Germinal center (tissue), 1 donor: ENCODE results near the gene HTRA2.

ENCODE experiments used
- DNase-seq: peaks from one replicate; pipeline ENCODE4 v3.0.0; 2012; ENCODE audit warnings: mixed read lengths, low spot score

HTRA2 gene

GRCh38 chr2:74562126-74562775 is 32.5 kb downstream of the HTRA2 start:
- DNase-seq, result no peak

GRCh38 chr2:74564222-74564621 is 34.5 kb downstream of the HTRA2 start:
- no peak for DNase-seq

- DNase-seq, result no peak
Observed at GRCh38 chr2:74566076-74566753, 36.5 kb downstream of the HTRA2 start.

- no peak for DNase-seq
Observed at GRCh38 chr2:74566754-74567085, 37.0 kb downstream of the HTRA2 start.

GRCh38 chr2:74567881-74568280 is 38.1 kb downstream of the HTRA2 start:
- no peak for DNase-seq

- no peak for DNase-seq
Observed at GRCh38 chr2:74569686-74570085, 40.0 kb downstream of the HTRA2 start.

GRCh38 chr2:74571058-74571457 is 41.3 kb downstream of the HTRA2 start:
- peak; percentile 65 for DNase-seq

- no peak for DNase-seq
Observed at GRCh38 chr2:74572178-74572925, 42.6 kb downstream of the HTRA2 start.

GRCh38 chr2:74573747-74574562 is 44.2 kb downstream of the HTRA2 start:
- DNase-seq, result peak; percentile 63

GRCh38 chr2:74575320-74575719 is 45.6 kb downstream of the HTRA2 start:
- DNase-seq, result no peak

- no peak for DNase-seq
Observed at GRCh38 chr2:74576211-74576862, 46.6 kb downstream of the HTRA2 start.

GRCh38 chr2:74576863-74577229 is 47.1 kb downstream of the HTRA2 start:
- no peak for DNase-seq

- no peak for DNase-seq
Observed at GRCh38 chr2:74577448-74577847, 47.7 kb downstream of the HTRA2 start.

GRCh38 chr2:74578408-74578807 is 48.7 kb downstream of the HTRA2 start:
- DNase-seq, result no peak

GRCh38 chr2:74581463-74581862 is 51.7 kb downstream of the HTRA2 start:
- no peak for DNase-seq

GRCh38 chr2:74582184-74582583 is 52.5 kb downstream of the HTRA2 start:
- no peak for DNase-seq
